Measurements from ENCODE around the gene WDR27. TPM values are rescaled to one million over a fixed set of nuclear protein-coding genes. Genes with fewer than 3 reads are reported as not detected.
"Not testable (repeated sequence)": the region's sequence is repeated elsewhere in the genome, so short reads cannot be mapped to it uniquely, and the experiment has no call there.

WDR27 gene
- total RNA-seq, 2 donors from 2014 or later = 19.6 to 59.1 TPM

- ATAC-seq = no peak
- H3K9me3 Mint-ChIP-seq = peaks cover 17% of the 10 kb centered on the region
- H3K36me3 Mint-ChIP-seq = peaks cover 23% of the 10 kb centered on the region
- H3K4me1 Mint-ChIP-seq (ENCODE audit: low read depth in 2 of 2) = no peaks in the 10 kb centered on the region
- H3K27ac Mint-ChIP-seq = no peak overlapping the region
- peaks cover 2 to 12% of the 10 kb centered on the region in 2 donors for H3K27me3 Mint-ChIP-seq
- H3K4me3 Mint-ChIP-seq = no peak overlapping the region
- no peak for DNase-seq (ENCODE audit: low spot score)
Measured at GRCh38 chr6:169479783-169480495, 221.9 kb downstream of the WDR27 start.

- peaks cover 0 to 2% of the 10 kb centered on the region in 2 donors for H3K27me3 Mint-ChIP-seq
- no peak overlapping the region for H3K4me3 Mint-ChIP-seq
- DNase-seq (ENCODE audit: low spot score) (no peak), ATAC-seq (no peak)
- H3K4me1 Mint-ChIP-seq (ENCODE audit: low read depth in 2 of 2) = no peaks in the 10 kb centered on the region
- H3K36me3 Mint-ChIP-seq = peaks cover 20% of the 10 kb centered on the region
- H3K9me3 Mint-ChIP-seq = peaks cover 3% of the 10 kb centered on the region
- no peak overlapping the region for H3K27ac Mint-ChIP-seq
Measured at GRCh38 chr6:169474362-169474761, 227.5 kb downstream of the WDR27 start.

- DNase-seq (ENCODE audit: low spot score) = no peak
- peaks cover 0 to 2% of the 10 kb centered on the region in 2 donors for H3K27me3 Mint-ChIP-seq
- peaks cover 25% of the 10 kb centered on the region for H3K36me3 Mint-ChIP-seq
- H3K4me1 Mint-ChIP-seq (ENCODE audit: low read depth in 2 of 2) = no peaks in the 10 kb centered on the region
- peaks cover 3% of the 10 kb centered on the region for H3K9me3 Mint-ChIP-seq
- no peak for ATAC-seq
- no peak overlapping the region for H3K4me3 Mint-ChIP-seq
- H3K27ac Mint-ChIP-seq = no peak overlapping the region
Measured at GRCh38 chr6:169473663-169474062, 228.2 kb downstream of the WDR27 start.

- Mint-ChIP-seq H3K9me3 (peaks cover 6% of the 10 kb centered on the region), H3K4me3 (no peak overlapping the region), H3K27ac (no peak overlapping the region), H3K27me3 (peaks cover 0 to 2% of the 10 kb centered on the region in 2 donors), H3K36me3 (peaks cover 31% of the 10 kb centered on the region), H3K4me1 (ENCODE audit: low read depth in 2 of 2) (no peaks in the 10 kb centered on the region)
- no peak for ATAC-seq
- DNase-seq (ENCODE audit: low spot score) = no peak
Measured at GRCh38 chr6:169472786-169473416, 228.9 kb downstream of the WDR27 start.

GRCh38 chr6:169470790-169471189 lies 231.0 kb downstream of the WDR27 start:
- Mint-ChIP-seq H3K4me1 (ENCODE audit: low read depth in 2 of 2) (no peaks in the 10 kb centered on the region), H3K27ac (no peak overlapping the region), H3K36me3 (peaks cover 33% of the 10 kb centered on the region), H3K9me3 (peaks cover 9% of the 10 kb centered on the region), H3K4me3 (no peak overlapping the region), H3K27me3 (peaks cover 0 to 2% of the 10 kb centered on the region in 2 donors)
- ATAC-seq (no peak), DNase-seq (ENCODE audit: low spot score) (no peak)

- DNase-seq (ENCODE audit: low spot score) = no peak
- no peaks in the 10 kb centered on the region for H3K4me1 Mint-ChIP-seq (ENCODE audit: low read depth in 2 of 2)
- H3K27ac Mint-ChIP-seq = no peak overlapping the region
- peaks cover 0 to 2% of the 10 kb centered on the region in 2 donors for H3K27me3 Mint-ChIP-seq
- ATAC-seq = no peak
- H3K36me3 Mint-ChIP-seq = peaks cover 22% of the 10 kb centered on the region
- H3K9me3 Mint-ChIP-seq = peaks cover 13% of the 10 kb centered on the region
- H3K4me3 Mint-ChIP-seq = no peak overlapping the region
Measured at GRCh38 chr6:169469028-169469427, 232.8 kb downstream of the WDR27 start.

- Mint-ChIP-seq H3K9me3 (peaks cover 13% of the 10 kb centered on the region), H3K36me3 (peaks cover 22% of the 10 kb centered on the region)
- H3K27ac Mint-ChIP-seq; H3K4me1 Mint-ChIP-seq (ENCODE audit: low read depth in 2 of 2); DNase-seq (ENCODE audit: low spot score); ATAC-seq; H3K27me3 Mint-ChIP-seq; H3K4me3 Mint-ChIP-seq: not testable (repeated sequence)
Measured at GRCh38 chr6:169467755-169468154, 234.1 kb downstream of the WDR27 start.

- peaks cover 13% of the 10 kb centered on the region for H3K9me3 Mint-ChIP-seq
- H3K4me3 Mint-ChIP-seq; H3K27ac Mint-ChIP-seq; H3K4me1 Mint-ChIP-seq (ENCODE audit: low read depth in 2 of 2); ATAC-seq; DNase-seq (ENCODE audit: low spot score); H3K27me3 Mint-ChIP-seq: not testable (repeated sequence)
- H3K36me3 Mint-ChIP-seq = peaks cover 22% of the 10 kb centered on the region
Measured at GRCh38 chr6:169466256-169466655, 235.6 kb downstream of the WDR27 start.

GRCh38 chr6:169457762-169458161 lies 244.1 kb downstream of the WDR27 start:
- Mint-ChIP-seq H3K9me3 (no peaks in the 10 kb centered on the region), H3K27ac (no peak overlapping the region), H3K27me3 (peaks cover 0 to 8% of the 10 kb centered on the region in 2 donors), H3K4me1 (ENCODE audit: low read depth in 2 of 2) (peaks cover 0 to 3% of the 10 kb centered on the region in 2 donors), H3K4me3 (no peak overlapping the region), H3K36me3 (peaks cover 10% of the 10 kb centered on the region)
- ATAC-seq = no peak
- DNase-seq (ENCODE audit: low spot score) = no peak

GRCh38 chr6:169456840-169457239 lies 245.0 kb downstream of the WDR27 start:
- Mint-ChIP-seq H3K4me1 (ENCODE audit: low read depth in 2 of 2) (peaks cover 0 to 3% of the 10 kb centered on the region in 2 donors), H3K4me3 (no peak overlapping the region), H3K27me3 (peaks cover 0 to 7% of the 10 kb centered on the region in 2 donors), H3K27ac (no peak overlapping the region), H3K36me3 (peaks cover 10% of the 10 kb centered on the region), H3K9me3 (no peaks in the 10 kb centered on the region)
- DNase-seq (ENCODE audit: low spot score) (no peak), ATAC-seq (no peak)

GRCh38 chr6:169455470-169455869 lies 246.4 kb downstream of the WDR27 start:
- Mint-ChIP-seq H3K4me1 (ENCODE audit: low read depth in 2 of 2) (peaks cover 0 to 3% of the 10 kb centered on the region in 2 donors), H3K4me3 (no peak overlapping the region), H3K27me3 (no peaks in the 10 kb centered on the region), H3K9me3 (no peaks in the 10 kb centered on the region), H3K36me3 (peaks cover 10% of the 10 kb centered on the region), H3K27ac (no peak overlapping the region)
- ATAC-seq = no peak
- DNase-seq (ENCODE audit: low spot score) = no peak

GRCh38 chr6:169454872-169455204 lies 247.0 kb downstream of the WDR27 start:
- no peaks in the 10 kb centered on the region for H3K9me3 Mint-ChIP-seq
- no peaks in the 10 kb centered on the region for H3K27me3 Mint-ChIP-seq
- peaks cover 0 to 3% of the 10 kb centered on the region in 2 donors for H3K4me1 Mint-ChIP-seq (ENCODE audit: low read depth in 2 of 2)
- peaks cover 10% of the 10 kb centered on the region for H3K36me3 Mint-ChIP-seq
- H3K4me3 Mint-ChIP-seq = no peak overlapping the region
- ATAC-seq = no peak
- no peak for DNase-seq (ENCODE audit: low spot score)
- no peak overlapping the region for H3K27ac Mint-ChIP-seq

- peaks cover 10% of the 10 kb centered on the region for H3K36me3 Mint-ChIP-seq
- H3K27ac Mint-ChIP-seq = no peak overlapping the region
- peaks cover 0 to 3% of the 10 kb centered on the region in 2 donors for H3K4me1 Mint-ChIP-seq (ENCODE audit: low read depth in 2 of 2)
- no peak for ATAC-seq
- no peaks in the 10 kb centered on the region for H3K9me3 Mint-ChIP-seq
- H3K4me3 Mint-ChIP-seq = no peak overlapping the region
- DNase-seq (ENCODE audit: low spot score) = no peak
- no peaks in the 10 kb centered on the region for H3K27me3 Mint-ChIP-seq
Measured at GRCh38 chr6:169454204-169454871, 247.5 kb downstream of the WDR27 start.

Measured in natural killer cell treated with Interleukin-12 subunit alpha and Interleukin-12 subunit beta and Interleukin-15 and Interleukin-18, amount 100 ng/mL, for 72 hours (primary cell).